Activated naive CD8-positive, alpha-beta T cell treated with anti-CD3 and anti-CD28 coated beads, Interleukin-2, amount 50 U/mL, for 16 hours (primary cell): ENCODE results near the gene CYS1.
"Not testable (repeated sequence)": the region's sequence is repeated elsewhere in the genome, so short reads cannot be mapped to it uniquely, and the experiment has no call there.

Experiments
- DNase-seq: peaks from one replicate; pipeline ENCODE4 v3.0.0-alpha.2; 2020; ENCODE audit warnings: low read depth, low spot score

Gene CYS1

DNA sequence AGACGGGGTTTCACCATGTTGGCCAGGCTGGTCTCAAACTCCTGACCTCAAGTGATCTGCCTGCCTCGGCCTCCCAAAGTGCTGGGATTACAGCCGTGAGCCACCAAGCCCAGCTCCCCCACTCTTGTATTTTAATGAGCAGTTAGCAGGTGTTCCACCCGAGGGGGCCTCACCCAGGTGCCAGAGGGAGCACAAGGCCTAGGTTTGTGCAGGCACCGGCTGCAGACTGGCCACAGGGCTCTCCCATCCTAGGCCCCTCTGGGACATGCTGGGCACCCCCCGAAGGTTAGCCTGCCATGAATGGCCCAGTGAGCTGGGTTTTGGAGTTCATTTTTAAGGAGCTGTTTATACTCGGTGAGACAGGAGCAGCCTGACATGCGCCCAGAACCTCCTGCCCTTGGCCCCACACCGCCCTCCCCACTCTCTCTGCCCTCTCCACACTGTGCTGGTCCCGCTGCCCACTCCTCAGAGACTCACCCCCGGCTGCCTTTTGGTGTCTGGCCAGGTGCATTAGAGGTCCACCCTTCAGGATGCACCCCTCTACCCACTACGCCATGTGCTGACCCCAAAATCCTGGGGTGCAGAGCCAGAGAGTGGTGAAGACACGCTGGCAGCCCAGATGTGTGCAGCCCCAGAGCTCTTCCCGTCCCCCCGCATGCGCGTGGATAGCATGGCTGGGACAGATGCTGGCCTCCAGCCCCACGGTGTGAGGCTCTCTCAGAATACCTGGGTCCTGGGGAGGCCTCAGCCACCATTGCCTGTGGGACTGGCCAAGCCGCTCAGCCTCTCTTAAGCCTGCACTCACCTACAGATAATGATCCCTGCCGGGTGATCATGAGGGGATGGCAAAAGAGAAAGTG is 48.1 kb downstream of the CYS1 start:
- DNase-seq, result no peak

DNA sequence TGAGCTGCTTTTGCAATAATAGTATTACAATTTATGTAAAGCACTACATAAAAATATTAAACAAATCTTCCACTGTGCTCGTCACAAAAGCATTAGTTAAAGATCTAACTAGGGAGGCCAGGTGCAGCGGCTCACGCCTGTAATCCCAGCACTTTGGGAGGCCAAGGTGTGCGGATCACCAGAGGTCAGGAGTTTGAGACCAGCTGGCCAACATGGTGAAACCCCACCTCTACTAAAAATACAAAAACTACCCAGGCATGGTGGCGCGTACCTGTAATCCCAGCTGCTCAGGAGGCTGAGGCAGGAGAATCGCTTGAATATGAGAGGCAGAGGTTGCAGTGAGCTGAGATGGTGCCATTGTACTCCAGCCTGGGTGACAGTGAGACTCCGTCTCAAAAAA is 49.4 kb downstream of the CYS1 start:
- not testable (repeated sequence) for DNase-seq

DNA sequence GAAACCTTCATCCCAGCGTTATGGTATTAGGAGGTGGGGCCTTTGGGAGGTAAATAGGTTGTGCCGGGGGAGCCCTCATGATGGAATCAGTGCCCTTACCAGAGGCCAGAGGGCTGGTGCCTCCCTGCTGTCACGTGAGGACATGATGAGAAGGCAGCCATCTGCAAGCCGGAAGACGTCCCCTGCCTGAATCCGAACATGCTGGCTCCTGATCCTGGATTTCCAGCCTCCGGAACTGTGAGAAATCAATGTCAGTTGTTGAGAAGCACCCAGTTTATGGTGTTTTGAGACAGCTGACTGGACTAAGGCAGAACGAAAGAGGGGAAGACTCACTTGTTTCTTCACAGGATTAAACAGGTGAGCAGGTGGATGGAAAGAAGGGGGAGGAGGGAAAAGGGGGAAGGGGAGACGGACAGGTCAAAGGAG is 49.9 kb downstream of the CYS1 start:
- no peak for DNase-seq

DNA sequence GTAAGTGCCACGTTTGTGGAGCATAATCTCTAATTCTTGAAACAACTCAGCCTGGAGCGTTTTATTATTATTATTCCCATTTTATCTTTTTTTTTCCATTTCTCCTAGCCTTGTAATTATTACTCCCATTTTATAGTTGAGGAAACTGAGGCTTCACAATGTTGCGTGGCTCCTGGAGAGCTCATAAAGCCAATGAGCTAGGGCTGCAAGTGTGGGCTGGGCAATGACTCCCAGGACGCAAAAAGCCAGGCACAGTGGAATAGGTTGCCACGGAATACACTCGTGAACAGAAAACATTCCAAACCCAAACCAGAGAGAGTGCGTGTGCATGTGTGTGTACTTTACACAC is 50.4 kb downstream of the CYS1 start:
- no peak for DNase-seq

DNA sequence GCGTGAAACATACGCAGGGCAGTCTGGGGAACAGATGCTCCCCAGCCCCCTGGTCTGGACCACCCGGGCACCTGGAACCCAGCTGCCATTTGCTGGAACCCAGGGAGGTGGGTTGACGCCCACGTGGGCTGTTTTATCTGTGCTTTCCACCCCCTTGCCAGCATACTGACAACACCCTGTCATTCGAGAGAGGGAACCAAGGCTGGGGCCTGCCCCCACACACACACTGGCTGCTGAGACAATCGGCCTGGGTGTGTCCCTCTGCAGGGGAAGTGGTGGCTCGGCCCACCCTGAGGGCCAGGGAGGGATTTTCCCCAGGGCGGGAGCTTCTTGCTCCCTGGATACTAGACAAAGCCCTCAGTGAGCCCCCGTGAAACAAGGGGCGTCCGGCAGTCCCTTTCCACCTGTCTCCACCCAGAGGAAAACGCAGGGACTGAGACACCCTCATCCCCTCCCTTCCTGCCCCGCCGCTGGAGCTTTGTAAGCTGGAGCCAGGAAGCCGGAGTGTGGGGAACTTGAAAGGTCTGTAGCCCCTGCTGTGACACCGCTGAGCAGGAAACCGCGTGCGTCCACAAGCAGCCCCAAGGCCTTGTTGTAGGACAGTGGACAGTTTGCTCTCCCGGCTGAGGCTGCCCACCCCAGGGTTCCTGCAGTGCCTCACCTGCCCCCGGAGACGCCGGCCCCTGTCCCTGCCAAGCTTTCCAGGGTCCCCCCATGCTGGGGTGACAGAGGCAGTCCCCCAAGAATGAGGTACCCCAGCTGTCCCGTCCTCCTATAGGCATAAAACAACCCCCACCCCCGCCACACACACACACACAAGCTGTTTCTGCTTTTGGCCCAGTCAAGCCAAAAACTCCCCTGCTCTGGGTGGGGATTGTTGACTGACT is 51.0 kb downstream of the CYS1 start:
- DNase-seq, result no peak

DNA sequence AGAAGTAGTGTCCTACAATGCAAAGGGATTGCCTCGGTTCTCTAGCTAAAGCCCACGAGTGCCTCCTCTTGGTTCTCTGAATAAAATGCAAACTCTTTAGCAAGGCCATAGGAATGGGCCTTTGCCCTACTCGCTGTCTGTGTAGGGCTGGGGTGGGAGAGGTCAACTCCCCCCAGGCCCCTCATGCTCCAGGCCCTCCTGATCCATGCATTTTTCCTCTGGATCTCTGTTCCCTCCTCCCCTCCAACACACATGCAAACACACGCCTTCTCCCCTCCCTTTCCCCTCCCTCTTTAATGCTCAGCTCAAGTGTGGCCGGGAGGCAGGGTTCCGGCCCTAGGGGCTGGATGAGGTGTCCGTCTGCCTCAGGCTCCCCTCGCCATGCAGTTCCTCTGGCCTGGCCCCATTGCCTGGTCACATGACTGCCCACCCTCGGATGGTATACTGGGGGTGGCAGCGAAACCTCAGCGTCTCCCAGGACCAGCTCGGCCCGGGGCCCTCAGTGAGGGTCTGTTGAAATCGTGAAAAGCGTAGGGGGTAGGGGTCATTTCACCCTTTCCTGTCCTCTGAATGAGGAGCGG is 51.7 kb downstream of the CYS1 start:
- no peak for DNase-seq

DNA sequence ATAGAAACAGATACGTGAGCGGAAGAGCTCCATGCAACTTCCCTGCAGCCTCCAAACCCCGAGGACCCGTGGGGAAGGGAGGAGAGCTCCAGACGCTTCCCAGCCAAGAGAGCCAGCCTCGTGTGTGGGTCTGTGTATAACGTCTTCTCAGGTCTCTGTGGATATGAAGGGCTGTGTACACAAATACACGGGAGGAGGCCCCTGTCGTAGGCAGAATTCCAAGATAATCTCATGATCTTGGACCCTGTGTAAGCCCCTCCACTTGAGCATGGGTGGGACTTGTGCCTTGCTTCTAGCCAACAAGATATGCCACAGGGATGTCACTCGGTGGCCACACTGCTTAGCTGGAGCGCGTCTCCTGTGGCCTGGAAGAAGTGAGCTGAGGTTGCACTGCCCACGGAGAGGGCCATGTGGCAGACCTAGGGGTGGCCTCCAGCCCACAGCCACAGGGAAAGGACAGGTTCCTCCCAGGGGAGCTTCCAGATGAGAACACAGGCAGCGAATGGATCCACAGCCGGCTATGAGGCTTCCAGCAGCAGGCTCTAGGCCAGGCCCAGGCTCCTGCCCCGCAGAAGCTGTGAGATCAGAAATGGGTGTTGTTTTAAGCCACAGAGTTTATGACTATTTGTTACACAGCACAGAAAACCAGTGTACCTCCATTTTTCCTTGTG is 52.4 kb downstream of the CYS1 start:
- DNase-seq, result no peak

DNA sequence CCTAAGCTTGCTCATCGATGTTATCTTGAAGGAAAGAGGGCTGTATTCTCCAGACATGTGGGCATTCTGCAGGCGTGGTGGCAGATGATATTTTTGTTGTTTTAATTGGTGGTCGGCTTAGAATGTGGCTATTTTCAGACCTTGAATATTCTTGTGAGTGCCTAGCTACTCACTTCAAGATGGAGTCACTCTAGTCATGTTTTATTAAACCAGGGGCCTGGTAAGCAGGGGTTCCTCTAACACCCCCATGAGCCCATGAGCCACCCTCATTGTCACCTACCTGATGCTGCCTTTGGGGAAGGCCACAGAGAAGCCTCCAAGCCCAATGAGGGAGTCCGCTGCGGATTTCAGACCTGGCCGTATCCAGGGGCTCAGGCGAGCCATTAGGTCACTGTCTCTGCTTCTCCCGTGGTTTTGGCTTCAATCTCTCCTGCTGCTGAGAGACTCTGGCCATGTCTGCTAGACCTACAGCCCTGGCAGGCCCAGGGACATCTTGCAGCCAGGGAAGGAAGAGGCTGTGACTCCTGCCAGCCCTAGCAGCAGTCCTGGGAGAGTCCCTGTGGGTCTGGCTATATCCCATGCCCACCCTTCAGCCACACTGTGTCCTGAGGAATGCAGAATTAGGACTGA is 53.2 kb downstream of the CYS1 start:
- DNase-seq, result no peak

DNA sequence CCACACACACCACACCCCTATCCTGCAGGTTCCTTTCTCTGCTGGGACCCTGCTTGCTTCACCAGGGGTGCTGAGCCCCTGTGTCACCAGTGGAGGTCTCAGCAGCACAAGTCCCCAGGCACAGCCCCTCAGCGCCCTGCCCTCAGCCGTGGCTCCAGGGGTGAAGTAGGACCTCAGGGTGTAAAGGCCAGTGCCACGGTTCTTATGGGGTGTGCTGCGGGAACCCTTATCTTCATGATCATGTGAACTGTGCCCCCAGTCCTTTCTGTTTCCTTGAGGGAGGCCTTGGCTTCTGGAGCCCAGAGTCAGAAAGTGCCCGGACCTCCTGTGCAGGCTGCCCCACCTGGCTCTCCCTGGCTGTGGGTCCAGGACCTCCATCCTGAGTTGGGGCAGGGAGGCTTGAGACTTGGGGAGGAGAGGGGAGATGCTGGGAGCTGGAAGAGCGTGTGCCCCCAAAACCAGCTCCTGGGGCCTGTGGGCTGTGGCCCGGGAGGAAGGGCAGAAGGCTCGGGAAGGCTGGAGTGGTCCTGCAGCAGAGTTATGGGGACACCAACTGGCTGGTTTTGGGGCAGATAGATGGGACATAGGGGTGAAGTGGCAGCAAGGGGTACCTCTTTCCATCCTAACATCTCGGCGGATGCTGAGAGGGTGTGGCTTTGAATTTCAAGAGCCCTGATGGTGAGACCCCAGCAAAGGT is 57.1 kb downstream of the CYS1 start:
- no peak for DNase-seq

DNA sequence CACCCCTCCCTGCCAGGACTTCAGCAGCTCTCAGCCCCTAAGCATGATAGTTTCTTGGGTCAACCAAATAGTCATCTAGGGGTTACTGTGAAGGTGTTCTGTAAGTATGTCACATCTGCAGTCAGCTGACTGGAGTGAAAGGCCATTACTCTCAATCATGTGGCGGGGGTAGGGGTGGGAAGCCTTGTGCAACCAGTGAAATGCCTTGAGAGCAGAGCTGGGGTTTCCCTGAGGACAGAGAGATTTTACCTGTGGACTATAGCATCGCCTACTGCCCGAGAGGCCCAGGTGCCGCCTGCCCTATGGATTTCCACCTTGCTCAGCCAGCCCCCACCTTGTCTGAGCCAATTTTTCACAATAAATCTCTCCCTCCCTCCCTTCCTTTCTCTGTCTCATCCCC is 57.8 kb downstream of the CYS1 start:
- DNase-seq, result no peak

DNA sequence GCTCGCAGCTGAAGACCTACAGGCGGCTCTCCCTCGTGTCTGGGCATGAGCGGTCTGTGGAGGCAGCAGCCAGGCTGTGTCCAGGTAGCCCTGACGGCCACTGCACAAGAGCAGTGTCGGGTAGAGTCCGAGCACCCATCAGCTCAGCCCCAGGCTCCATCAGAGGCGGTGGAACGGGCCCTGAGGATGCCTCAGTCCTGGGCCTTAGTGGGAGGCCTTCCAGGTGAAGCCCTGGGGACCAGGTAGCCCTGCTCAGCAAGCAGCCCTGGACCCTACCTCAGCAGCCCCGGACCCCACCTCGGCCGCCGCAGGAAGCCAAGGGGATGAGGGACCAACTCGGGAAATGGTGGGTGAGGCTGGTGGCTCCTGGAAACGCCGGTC is 58.2 kb downstream of the CYS1 start:
- DNase-seq, result no peak

DNA sequence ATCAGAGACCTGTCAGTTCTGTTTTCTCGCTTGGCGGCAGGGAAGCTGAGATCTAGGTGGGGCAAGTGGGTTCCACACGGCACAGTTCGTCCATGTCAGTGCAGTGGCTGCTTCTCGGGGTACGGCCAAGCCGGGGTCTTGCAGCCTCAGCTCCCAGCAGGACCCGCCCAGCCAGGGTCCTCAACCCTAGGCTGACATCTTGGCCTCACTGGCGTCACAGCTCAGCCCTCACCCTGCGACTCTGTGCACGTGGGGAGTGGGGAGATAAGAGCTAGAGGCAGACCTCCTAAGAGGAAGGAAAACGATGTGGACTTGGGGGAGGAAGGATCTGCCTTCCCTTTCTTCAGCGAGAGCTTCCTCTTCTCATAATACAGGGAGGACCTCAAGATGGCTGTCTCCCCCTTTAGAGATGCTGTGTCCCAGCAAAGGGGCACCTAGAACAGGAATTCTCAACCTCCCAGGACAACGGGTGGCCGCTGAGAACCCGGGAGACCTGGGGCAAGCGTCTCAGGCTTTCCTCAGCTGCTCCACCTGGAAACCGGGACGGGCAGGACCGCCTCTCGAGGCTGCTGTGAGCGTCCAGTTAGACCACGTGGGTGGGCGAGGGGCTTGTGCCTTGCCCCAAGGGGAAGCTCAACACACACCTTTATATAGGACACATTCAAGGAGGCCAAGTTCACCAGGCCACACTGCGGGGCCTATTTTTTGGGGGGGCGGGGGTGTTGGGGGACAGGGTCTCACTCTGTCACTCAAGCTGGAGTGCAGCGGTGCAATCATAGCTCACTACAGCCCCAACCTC is 60.4 kb downstream of the CYS1 start:
- no peak for DNase-seq

DNA sequence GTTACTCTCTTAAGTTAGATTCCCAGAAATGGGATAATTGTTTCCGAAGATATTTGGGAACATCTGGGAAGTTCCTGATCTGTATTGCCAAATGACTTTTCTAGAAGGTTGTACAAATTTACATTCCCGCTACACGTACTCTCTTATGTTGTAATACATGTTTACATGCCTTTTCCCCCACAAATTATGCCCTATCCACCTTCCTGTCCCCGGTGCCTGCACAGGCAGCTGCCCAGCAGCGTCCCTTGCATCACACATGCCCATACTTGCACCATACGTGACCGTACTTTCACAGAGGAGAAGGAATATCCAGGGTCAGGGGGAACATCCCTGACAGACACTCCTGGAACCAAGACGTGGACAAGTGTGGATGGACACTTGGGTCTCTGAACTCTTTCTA is 61.0 kb downstream of the CYS1 start:
- no peak for DNase-seq

DNA sequence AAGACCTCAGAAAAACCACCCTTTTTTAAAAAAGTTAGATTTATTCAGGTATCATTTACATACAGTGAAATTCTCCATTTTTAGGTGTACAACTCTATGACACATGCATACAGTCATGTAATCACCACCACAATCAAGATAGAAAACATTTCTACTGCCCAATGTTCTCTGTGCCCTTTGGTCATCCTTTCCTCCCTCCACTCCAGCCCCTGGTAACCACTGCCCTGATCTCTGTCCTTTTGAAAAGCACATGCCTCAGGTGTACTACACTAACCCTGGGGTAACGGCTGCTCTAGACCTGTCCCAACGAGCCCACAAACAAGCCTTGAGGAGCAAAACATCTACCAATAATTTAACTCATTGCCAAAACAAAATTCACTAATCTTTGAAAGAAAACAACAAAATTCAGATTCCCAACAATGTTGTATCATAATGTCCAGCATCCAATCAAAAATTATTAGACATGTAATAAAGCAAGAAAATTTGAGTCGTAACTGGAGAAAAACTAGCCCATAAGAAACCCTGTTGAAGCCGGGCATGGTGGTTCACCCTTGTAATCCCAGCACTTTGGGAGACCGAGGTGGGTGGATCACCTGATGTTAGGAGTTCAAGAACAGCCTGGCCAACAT is 62.8 kb downstream of the CYS1 start:
- no peak for DNase-seq

DNA sequence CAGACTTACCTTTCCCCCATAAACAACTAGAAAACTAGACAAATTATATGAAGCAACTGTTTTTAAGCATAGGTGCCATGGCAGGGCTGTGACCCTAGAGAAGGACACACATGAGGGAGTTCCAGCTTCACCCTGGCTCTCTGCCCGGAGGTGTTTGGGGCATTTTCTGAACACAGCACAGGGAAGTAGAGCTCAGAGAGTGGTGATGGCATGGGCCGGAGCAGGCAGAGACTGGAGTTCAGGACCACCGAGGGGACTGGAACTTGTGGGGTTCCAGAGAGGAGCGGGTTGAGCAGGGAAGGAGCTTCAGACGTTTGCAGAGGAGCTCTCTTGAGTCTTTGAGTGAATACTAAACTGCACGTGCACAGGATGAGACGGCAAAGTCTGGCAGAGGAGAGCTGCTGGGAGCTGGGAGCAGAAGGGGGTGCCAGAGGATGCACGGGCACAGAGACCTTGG is 63.4 kb downstream of the CYS1 start:
- no peak for DNase-seq

DNA sequence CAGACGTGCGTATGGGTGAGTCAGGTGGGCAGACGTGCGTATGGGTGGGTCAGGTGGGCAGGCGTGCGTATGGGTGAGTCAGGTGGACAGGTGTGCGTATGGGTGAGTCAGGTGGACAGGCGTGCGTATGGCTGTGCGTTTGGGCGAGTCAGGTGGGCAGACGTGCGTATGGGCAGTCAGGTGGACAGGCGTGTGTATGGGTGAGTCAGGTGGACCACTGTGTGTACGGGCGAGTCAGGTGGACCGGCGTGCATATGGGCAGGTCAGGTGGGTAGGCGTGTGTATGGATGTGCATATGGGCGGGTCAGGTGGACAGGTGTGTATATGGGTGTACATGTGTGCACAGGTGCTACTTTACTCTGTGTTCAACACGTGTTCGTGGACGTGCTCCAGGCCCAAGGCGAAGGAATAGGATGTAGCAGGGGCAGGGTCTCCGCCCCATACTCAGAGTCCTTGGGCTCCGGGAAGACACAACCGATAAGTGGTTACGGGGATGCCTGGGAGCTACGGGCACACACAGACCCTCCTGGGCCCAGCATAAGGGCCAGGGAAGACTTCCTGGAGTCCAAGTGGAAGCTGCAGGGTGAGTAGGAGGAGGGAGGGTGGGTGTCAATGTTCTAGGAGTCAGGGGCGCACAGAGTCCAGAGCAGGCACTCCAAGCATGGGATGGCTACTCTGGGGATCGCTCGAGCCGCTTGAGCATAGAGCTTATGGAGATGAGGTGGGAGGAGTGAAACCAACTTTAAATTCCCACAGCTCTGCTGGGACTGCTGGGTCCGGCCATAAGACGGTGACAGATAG is 64.0 kb downstream of the CYS1 start:
- no peak for DNase-seq

DNA sequence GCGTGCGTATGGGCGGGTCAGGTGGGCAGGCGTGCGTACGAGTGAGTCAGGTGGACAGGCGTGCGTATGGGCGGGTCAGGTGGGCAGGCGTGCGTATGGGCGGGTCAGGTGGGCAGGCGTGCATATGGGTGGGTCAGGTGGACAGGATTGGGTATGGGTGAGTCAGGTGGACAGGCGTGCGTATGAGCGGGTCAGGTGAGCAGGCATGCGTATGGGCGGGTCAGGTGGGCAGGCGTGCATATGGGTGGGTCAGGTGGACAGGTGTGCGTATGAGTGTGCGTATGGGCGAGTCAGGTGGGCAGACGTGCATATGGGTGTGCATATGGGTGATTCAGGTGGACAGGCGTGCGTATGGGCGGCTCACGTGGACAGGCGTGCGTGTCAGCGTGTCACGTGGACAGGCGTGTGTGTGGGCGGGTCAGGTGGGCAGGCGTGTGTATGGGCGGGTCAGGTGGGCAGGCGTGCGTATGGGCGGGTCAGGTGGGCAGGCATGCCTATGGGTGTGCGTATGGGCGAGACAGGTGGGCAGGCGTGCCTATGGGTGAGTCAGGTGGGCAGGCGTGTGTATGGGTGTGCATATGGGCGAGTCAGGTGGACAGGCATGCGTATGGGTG is 64.7 kb downstream of the CYS1 start:
- DNase-seq, result not testable (repeated sequence)
